ENCODE measurements around the gene PDF. TPM values are rescaled to one million over a fixed set of nuclear protein-coding genes. Genes with fewer than 3 reads are reported as not detected.

The PDF gene
- total RNA-seq, 1 donor from 2014 or later: 24.4 TPM

DNA sequence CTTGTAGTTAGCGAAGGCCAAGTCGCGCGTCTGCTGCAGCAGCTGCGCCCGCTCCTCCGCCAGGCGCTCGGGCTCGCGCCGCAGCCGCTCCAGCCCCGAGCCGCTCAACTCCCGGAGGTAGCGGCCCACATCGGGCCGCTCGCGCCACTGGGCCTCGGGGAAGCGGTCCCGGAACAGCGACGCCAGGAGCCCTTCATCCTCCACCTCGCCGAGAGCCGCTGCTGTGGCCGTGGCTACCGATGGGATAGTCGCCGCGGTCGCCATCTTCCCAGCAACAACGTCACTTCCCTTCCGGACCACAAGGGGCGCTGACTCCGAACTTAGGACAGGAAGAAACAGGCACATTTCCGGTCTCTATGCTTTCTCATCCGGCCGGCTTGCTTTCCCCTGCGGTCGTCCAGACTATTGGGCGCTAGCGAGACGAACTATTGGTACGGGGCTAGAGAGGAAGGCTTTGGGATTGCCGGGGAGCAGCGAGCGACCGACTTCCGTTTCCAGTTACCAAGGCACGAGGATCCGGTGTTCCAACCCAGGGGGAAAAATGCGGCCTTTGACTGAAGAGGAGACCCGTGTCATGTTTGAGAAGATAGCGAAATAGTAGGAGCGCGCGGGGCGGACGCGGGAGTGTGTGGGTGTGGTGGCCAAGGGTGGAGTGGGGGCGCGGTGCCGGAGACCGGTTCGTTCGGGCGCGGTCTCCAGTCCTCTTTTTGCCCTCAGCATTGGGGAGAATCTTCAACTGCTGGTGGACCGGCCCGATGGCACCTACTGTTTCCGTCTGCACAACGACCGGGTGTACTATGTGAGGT, 9.1 kb upstream of the PDF start, which contains the start of the genes COG8 and NIP7:
Gene COG8, minus strand, starts transcription at position 276 of the 806 bp plus-strand sequence. Its CDS starts 12 bp downstream, at position 264.
Gene NIP7, plus strand, starts transcription at position 484 of the 806 bp plus-strand sequence. Its CDS starts 58 bp downstream, at position 542.
- DNase-seq (ENCODE audit: extremely low read depth, low read depth, low spot score): peak; percentile 94

DNA sequence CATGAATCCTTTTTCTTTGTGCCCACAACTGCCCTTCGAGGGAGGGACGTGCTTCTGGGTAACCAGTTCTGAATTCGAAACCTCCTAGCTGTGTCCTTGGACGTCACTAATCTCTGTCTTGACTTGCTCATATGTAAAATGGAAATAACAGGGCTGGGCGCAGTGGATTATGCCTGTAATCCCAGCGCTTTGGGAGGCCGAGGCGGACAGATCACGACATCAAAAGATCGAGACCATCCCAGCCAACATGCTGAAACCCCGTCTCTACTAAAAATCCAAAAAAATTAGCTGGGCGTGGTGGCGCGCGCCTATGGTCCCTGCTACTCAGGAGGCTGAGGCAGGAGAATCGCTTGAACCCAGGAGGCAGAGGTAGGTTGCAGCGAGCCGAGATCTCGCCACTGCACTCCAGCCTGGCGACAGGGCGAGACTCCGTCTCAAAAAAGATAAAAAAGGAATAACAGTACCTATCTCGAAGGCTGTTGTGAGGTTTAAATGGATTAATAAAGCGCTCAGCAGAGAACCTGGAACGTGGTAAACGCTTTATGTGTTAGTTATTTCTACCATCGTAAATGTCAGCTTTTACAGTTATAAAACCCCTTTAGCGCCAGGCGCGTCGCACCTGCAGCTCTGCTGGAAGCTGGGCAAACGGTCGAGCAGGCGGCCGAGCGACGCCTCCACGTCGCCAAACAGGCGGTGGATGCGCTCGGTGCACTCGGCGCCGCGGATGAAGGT, 8.3 kb upstream of the PDF start:
- DNase-seq (ENCODE audit: extremely low read depth, low read depth, low spot score): no peak

DNA sequence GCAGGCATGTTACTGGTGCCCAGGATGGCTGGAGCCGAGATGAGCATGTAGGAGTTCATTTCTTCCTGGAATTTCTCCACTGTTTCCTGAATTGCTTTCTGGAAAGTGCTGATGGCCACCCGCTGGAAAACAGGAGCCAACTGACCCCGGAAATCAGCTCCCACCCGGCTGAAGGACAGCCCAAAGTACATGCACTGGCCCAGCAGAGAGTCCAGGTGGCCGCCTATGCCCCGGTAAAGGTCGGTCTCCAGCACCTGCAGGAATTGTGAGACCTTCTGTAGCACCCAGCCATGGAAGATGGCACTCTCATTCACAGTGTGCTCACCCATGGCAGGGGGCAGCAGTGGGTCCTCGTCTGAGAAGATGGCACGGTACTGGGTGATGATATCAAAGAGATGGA, 4.3 kb upstream of the PDF start:
- DNase-seq (ENCODE audit: extremely low read depth, low read depth, low spot score): no peak

DNA sequence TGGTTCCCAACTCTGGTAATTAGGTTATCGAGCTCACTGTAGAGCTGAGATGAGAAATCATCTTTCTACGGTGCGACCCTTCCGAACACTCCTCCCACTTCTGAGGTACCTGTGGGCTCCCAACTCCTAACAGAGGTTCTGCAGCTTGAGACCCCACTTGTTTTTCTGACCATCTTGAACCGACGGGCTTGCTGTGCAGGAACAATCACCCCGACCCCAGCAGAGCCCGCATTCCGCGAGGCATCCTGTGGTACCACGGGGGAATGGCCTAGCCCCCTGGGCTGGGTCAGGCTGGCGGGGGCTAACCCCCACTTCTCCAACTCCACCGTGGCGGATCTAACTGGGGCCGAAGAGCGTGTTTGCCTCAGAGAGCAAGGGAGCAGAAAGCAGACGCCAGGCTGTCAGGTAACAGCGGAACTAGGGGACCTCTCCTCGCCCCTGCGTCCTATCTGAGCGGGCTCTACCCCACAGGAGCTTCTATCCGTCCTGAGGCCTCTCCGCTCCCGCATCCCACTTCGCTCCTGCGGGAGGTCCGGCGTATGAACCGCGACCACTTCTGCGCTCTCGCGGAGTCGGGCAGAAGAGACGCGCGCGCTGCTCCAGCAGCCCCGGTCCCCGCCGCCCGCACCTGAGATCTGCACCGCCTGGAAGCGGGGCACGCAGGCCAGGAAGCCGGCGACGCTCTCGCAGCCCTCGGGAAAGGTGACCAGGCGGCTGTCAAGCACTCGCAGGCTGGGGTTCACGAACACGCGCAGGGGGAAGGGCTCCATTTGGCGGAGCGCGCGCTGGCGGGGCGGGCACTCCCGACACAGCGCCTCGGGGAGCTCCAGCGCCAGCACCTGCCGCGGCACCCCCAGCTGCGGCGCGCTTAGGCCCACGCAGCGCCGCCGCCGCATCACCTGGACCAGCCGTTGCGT, 761 bp downstream of the PDF start:
- DNase-seq (ENCODE audit: extremely low read depth, low read depth, low spot score): no peak

DNA sequence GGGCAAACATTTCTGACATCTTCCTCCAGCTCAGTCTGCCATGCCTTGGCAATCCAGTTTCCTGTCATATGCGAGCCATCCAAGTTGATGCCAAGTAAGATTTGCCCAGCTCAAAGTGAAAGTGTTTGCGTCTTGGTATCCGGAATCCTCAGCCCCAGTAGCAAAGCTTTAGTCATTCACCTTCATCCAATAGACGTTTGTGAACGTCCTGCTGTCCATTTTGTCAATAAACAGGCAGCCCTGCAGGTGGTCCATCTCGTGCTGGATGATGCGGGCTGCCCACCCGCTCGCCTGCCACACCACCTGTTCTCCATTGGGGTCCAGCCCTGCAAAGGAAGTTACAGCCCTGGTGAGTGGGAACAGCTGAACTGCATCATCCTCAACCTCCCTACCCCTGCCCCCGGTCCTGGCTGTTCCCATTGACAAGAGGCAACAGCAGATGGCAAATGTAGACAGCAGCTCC, 1.5 kb downstream of the PDF start:
- no peak for DNase-seq (ENCODE audit: extremely low read depth, low read depth, low spot score)

DNA sequence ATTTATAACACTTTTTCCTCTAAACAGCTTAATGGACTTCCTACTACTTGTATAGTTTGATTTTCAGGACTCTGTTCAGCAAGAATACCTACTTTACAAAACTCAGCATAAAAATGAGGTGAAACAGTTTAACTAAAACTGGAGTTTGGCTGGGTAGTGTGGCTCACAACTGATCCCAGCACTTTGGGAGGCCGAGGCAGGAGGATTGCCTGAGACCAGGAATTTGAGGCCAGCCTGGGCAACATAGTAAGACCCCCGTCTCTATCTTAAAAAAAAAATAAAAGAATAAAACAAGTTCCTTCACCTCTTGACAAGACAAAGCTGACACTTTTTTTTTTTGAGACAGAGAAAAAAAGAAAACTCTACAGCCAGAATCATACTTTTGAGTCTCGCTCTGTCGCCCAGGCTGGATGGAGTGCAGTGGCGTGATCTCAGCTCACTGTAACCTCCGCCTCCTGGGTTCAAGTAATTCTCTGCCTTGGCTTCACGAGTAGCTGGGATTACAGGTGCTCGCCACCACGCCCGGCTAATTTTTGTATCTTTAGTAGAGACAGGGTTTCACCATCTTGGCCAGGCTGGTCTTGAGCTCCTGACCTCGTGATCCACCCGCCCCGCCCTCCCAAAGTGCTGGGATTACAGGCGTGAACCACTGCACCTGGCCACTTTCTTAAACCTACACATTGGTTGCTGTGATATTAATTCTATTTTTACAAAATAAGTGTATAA, 2.6 kb downstream of the PDF start:
- DNase-seq (ENCODE audit: extremely low read depth, low read depth, low spot score): no peak

DNA sequence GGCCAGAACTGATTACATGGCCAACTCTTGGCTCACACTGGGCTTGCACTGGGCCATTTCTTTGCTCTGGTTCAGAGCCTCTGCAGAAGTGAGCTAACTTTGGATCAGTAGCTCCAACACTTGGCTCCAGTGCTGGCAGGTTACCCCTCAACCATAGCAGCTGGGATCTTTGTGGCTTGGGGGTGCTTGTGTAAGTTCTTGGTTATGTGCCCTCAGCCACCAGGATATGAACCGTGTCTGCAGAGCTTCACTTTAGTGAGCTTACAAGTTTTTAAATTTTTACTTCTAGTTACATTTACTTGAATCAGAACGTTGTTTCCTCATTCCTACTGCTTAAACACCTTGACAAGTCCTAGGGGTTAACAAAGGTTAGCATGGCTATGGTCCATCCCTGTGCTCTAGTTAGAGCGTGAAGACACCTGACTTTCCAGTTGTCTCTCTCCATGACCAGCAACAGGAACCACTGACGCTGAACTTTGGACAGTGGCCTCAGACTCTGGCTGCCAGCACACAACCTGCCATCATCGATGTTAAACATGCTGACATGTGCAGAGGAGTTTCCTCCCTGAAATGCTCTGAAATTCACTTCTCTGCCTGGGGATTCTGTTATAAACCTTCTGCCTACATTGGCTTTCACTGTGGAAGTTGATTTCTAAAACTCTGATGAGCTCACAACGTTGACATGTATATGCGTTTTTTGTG, 4.1 kb downstream of the PDF start:
- DNase-seq (ENCODE audit: extremely low read depth, low read depth, low spot score): no peak

DNA sequence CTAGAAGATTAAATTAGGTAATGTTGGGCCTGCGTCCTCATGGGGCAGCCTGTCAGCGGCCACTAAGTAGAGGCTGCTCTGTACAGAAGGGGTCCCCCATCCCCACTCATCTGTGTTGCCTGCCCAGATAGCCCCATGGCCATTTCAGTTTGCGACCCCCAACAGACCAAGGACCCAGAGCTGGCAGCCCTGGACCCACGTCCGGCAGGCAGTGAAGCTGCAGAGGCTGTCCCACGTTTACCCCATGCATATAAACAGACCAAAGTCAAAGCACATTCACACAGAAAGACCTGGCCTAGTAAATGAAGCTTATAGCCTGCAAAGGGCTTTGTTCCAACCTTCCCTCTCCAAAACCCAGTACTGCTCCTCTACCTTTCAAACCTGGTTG, 4.6 kb downstream of the PDF start:
- DNase-seq (ENCODE audit: extremely low read depth, low read depth, low spot score): no peak

DNA sequence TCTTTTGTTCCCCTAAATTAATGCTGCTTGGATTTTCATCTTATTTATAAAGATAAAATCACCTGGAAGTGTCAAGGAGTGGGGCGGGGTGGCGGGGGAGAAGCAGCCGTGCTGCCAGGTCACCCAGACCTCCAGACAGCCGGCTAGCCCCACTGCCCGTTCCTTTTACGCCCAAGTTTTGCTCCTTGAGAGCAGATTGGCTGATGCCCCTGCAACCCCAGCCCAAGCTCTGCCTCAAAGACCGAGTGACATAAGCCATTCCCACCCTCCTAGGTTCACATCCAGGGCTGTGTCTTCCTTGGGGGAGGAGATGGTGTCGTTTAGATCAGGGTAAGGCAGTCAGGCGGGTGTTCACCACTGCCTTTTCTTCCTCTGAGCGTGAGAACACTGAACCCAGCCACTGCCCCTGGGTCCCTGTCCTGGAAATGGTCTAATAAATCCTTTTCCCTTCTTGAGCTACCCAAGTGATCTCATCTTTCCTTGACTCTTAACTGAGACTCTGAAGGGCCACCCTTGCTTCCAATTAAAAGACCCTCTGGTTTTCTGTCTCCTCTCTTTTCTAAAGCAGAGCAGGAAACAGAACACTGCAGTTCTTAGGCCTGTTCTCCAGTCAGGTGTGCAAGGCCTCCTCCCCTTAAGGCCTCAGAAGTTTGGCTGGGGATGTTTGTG, 5.7 kb downstream of the PDF start:
- no peak for DNase-seq (ENCODE audit: extremely low read depth, low read depth, low spot score)

DNA sequence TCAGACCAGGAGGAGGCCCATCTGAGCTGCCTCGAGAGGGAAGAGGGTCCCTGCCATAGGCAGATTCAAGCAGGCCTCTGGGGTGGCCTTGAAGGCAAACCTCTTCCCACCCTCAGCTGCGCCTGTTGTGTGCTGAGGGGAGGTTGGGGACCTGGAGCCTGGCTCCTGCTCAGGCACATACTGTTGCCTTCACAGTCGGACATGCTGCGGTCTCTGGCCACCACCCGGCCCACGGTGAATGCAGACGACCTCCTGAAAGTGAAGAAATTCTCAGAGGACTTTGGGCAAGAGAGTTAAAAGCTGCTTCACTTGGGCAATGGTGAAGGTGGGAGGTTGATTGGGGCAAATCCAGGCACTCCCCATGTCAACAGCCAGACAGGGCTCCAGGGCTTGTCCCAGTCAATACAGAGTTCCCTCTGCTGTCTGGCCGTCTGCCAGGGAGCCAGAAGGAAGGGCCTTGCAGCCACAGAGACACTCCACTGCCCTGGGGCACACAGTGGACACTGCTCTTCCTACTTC, 6.3 kb downstream of the PDF start:
- DNase-seq (ENCODE audit: extremely low read depth, low read depth, low spot score): no peak

DNA sequence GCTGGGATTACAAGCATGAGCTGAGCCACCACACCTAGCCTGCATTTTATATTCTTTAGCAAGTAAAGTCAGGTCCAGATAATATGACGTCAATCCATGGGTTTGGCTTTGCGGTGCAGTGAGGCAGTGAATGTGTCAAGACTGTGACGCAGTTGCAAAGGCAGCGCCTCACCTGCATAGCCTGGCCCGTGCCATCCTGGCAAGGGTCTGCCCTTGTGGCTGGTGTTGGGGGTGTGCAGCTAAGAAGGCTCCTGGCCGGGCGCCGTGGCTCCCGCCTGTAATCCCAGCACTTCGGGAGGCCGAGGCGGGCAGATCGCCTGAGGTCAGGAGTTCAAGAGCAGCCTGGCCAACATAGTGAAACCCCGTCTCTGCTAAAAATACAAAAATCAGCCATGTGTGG, 7.0 kb downstream of the PDF start:
- no peak for DNase-seq (ENCODE audit: extremely low read depth, low read depth, low spot score)

DNA sequence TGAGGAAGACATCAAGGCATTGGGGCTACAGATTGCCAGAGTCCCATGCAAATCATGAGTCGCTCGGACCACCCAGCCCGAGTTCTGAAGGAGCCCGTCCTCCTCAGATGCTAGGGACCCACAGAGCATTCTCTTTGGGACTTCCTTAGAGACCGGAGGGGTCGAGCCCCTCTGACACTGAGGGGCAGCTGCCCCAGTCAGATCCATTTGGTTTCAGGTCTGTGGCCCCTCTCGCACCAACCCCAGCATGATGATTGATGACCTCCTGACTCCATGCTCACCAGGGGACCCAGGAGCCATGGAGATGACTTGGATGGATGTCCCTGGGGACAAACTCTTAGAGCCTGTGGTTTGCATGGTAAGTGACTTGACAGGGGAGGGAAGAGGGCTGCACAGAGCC, 8.0 kb downstream of the PDF start:
- DNase-seq (ENCODE audit: extremely low read depth, low read depth, low spot score): no peak

DNA sequence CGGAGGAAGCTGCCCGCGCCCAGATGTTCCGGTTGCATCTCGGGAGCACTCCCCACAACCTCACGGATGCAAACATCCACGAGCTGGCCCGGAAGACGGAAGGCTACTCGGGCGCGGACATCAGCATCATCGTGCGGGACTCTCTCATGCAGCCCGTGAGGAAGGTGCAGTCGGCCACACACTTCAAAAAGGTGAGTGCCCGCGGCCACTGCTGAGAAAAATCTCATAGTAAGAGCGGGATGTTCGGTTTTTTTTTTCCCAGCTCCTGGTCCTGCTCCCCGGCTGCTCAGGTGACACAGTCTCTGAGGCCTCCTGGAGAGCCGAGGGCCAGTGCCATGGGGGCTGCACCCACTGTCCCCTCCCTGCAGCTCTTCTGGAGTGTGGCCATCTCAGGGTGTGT, 9.3 kb downstream of the PDF start:
- no peak for DNase-seq (ENCODE audit: extremely low read depth, low read depth, low spot score)

DNA sequence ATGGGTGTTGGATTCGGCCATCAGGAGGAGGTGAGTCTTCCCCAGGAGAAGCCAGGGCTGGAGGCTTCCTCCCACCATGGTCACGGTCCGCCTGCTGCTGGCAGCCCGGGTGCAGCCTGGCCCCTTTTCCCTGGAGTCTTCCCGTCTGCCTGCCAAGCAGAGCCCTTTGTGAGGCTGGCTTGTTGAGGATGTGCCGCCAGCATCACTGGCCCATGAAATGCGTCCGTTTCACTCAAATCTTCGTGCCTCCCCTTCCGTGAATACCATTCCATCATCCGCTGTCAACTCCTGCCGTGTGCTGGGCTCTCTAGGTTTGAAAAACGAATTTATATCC, 9.7 kb downstream of the PDF start:
- DNase-seq (ENCODE audit: extremely low read depth, low read depth, low spot score): no peak

DNA sequence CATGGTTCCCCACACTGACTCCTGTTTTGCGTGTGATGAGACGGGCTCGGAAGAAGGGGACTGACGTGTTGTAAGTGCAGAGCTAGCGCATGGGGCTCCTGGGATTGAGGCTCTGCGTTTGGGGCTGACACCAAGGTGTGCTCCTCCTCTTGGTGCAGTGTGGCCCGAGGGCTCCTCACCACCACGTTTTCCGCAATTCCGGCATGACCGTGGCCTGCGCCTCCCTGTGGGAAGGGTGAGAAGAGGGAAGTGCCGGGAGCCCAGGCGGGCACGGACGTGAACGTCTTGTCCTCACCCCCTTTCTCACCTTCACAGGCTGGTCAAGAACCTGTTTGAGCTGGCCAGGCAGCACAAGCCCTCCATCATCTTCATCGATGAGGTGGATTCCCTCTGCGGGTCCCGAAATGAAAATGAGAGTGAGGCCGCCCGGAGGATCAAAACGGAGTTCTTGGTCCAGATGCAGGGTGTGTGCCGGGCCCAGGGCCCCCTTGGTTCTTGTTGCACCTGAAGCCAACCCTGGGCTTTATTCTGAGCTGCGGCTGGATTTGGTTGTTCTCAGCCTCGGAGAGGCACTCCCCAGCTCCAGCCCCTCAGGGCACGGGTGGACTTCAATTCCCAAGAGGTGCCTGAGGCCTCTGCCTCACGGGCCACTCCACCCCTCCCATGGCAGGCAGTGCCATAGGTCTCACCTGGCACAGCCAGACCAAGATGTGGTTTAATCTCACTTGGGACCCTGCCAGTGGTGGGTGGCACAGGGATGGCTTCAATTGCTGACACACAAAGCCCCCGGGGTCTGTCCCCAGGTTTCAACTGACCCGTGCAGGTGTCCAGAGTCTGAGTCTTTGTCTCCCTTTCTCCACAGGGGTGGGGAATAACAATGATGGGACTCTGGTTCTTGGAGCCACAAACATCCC, 10.3 kb downstream of the PDF start:
- DNase-seq (ENCODE audit: extremely low read depth, low read depth, low spot score): no peak

DNA sequence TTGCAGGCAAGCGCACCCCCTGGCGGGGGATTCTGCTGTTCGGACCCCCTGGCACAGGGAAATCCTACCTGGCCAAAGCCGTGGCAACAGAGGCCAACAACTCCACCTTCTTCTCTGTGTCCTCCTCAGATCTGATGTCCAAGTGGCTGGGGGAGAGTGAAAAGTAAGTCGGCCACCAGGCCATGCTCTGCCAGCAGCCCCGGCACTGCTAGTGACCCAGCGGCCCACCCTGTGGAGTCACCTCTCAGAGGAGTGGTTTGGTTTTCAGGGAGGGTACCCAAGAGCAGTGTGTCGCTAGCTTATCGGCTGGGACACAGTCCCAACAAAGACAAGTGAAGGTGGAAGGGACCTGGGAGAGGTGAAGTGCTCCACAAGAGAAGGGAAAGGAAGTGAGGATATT, 11.0 kb downstream of the PDF start:
- no peak for DNase-seq (ENCODE audit: extremely low read depth, low read depth, low spot score)

DNA sequence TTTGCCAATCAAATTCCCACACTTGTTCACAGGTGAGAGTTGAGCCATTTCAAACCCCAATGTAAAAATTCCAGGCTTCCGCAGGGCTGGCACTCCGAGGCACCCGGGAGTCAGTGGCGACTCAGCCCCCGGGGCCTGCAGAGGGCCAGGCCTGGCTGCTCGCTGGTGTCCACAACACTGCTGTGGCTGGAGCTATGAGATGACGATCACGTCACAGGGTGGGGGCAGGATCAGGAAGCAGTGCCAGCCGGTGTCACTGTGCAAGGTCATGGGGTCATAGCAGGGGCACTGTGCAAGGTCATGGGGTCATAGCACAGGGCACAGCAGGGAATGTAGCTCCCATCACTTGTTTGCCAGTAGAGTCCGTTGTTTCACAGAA, 11.5 kb downstream of the PDF start:
- no peak for DNase-seq (ENCODE audit: extremely low read depth, low read depth, low spot score)

All from glomerular endothelial cell (primary cell).